Adipocyte (in vitro differentiated cells): Measurements from ENCODE around the gene CCDC14.
A peak's percentile ranks its signal among the peaks of the same experiment; 100 is the strongest.

Experiments
- DNase-seq: peaks from one replicate; pipeline ENCODE4 v3.0.0-alpha.2; 2015; ENCODE audit warnings: low read depth
- H3K27me3 ChIP-seq: replicated peaks from 2 replicates; pipeline ENCODE4 v1.7.0; 2013; ENCODE audit warnings: mild to moderate bottlenecking, low read length, moderate library complexity; ENCODE audit not compliant: control insufficient read depth, insufficient read depth
- H3K36me3 ChIP-seq: 2 replicates; pipeline ENCODE4 v1.7.0; 2013; ENCODE audit warnings: low read length, mild to moderate bottlenecking, moderate library complexity; ENCODE audit not compliant: control insufficient read depth, insufficient read depth, severe bottlenecking
- H3K4me1 ChIP-seq: 2 replicates; pipeline ENCODE4 v1.7.0; 2013; ENCODE audit warnings: mild to moderate bottlenecking, low read length, moderate library complexity; ENCODE audit not compliant: control insufficient read depth, insufficient read depth
- H3K4me3 ChIP-seq: 2 replicates; pipeline ENCODE4 v1.7.0; 2013; ENCODE audit warnings: mild to moderate bottlenecking, low read length, moderate library complexity
- H3K9ac ChIP-seq: 2 replicates; pipeline ENCODE4 v1.7.0; 2013; ENCODE audit warnings: mild to moderate bottlenecking, low read length, moderate library complexity
- H3K9me3 ChIP-seq: 2 replicates; pipeline ENCODE4 v1.7.0; 2013; ENCODE audit warnings: mild to moderate bottlenecking, low read length, moderate library complexity; ENCODE audit not compliant: control insufficient read depth

CCDC14 gene

GRCh38 chr3:123935830-123936229, 25.2 kb downstream of the CCDC14 start:
- no peaks in the 10 kb centered on the region for H3K9me3 ChIP-seq
- no peak overlapping the region for H3K4me3 ChIP-seq
- no peak overlapping the region for H3K9ac ChIP-seq
- no peak for DNase-seq
- H3K36me3 ChIP-seq, result peaks cover 24% of the 10 kb centered on the region
- no peaks in the 10 kb centered on the region for H3K27me3 ChIP-seq
- H3K4me1 ChIP-seq, result no peaks in the 10 kb centered on the region

DNA sequence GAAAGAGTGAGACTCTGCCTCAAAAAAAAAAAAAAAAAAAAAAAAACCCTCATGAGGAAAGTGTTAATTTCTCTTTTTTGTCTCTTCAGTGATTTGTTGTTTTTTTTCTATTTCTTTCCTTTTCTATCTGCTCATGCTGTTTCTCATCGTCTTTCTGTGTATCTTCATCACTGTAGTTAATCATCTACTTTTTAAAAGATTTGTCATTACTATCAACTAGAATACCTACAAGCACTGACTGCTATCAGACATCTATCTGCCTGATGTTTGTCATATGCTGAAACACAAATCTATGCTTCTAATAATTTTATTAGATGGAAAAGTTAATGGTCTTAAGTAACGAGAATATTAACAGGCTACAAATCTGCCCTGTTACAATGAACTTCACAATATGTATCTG, 26.8 kb downstream of the CCDC14 start:
- no peak for DNase-seq
- Histone ChIP-seq H3K9me3 (no peaks in the 10 kb centered on the region), H3K27me3 (no peaks in the 10 kb centered on the region), H3K4me3 (no peak overlapping the region), H3K9ac (no peak overlapping the region), H3K36me3 (peaks cover 32% of the 10 kb centered on the region), H3K4me1 (no peaks in the 10 kb centered on the region)

DNA sequence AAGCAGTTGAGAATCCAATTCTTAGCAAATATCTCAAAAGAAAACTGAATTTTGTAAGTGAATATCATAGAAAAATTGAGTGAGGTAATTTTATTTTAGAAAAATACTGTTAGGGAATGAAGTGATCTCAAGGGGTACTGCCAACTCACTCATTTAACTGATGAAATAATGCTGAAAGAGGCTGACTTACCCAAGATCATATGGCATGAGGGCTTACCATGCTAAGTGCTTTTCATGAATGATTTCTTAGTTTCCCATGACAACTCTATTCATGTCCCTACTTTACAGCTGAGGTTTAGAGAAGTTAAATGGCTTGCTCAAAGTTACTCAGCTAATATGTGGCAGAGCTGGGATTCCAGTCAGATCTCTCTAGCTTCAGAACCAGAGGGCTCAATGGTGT, 30.6 kb downstream of the CCDC14 start:
- peak; percentile 14 for DNase-seq
- Histone ChIP-seq H3K4me3 (no peak overlapping the region), H3K9ac (no peak overlapping the region), H3K36me3 (peaks cover 35% of the 10 kb centered on the region), H3K4me1 (no peaks in the 10 kb centered on the region), H3K27me3 (no peaks in the 10 kb centered on the region), H3K9me3 (no peaks in the 10 kb centered on the region)

DNA sequence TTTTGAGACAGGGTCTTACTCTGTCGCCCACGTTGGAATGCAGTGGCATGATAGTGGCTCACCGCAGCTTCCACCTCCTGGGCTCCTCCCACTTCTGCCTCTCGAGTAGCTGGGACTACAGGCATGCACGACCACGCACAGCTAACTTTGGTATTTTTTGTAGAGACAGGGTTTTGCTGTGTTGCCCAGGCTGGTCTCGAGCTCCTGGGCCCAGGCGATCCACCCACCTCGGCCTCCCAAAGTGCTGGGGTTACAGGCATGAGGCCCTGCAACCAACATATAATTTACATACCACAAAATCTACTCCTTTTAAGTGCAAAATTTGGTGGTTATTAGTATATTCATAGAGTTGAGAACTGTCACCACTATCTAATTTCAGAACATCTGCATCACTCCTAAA, 31.7 kb downstream of the CCDC14 start:
- Histone ChIP-seq H3K9me3 (no peaks in the 10 kb centered on the region), H3K4me3 (no peak overlapping the region), H3K36me3 (peaks cover 38% of the 10 kb centered on the region), H3K9ac (no peak overlapping the region), H3K4me1 (no peaks in the 10 kb centered on the region), H3K27me3 (no peaks in the 10 kb centered on the region)
- no peak for DNase-seq

GRCh38 chr3:123926396-123926795, 34.6 kb downstream of the CCDC14 start:
- no peaks in the 10 kb centered on the region for H3K27me3 ChIP-seq
- H3K36me3 ChIP-seq, result peaks cover 41% of the 10 kb centered on the region
- H3K4me3 ChIP-seq, result no peak overlapping the region
- peaks cover 19% of the 10 kb centered on the region for H3K9me3 ChIP-seq
- H3K4me1 ChIP-seq, result no peaks in the 10 kb centered on the region
- DNase-seq, result no peak
- H3K9ac ChIP-seq, result no peak overlapping the region

DNA sequence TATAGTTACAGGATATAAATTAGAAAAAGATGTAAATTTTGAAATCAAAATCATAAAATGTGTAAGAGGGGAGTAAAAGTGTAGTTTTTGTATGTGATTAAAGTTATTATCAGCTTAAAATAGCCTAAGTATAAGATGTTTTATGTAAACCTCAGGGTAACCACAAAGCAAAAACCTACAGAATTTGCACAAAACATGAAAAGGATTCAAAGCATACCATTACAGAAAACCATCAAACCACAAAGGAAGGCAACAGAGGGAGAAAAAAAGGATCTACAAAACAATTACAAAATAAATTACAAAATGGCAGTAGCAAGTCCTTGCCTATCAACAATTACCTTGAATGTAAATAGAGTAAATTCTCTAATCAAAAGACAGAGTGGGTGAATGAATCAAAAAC, 40.2 kb downstream of the CCDC14 start:
- peaks cover 55% of the 10 kb centered on the region for H3K36me3 ChIP-seq
- H3K9me3 ChIP-seq, result peaks cover 34% of the 10 kb centered on the region
- no peaks in the 10 kb centered on the region for H3K4me1 ChIP-seq
- no peak overlapping the region for H3K9ac ChIP-seq
- peak overlapping the region; percentile 16 for H3K4me3 ChIP-seq
- DNase-seq, result no peak
- H3K27me3 ChIP-seq, result no peaks in the 10 kb centered on the region

- H3K9ac ChIP-seq, result no peak overlapping the region
- no peak overlapping the region for H3K4me3 ChIP-seq
- H3K9me3 ChIP-seq, result peaks cover 34% of the 10 kb centered on the region
- H3K4me1 ChIP-seq, result no peaks in the 10 kb centered on the region
- H3K27me3 ChIP-seq, result no peaks in the 10 kb centered on the region
- peaks cover 57% of the 10 kb centered on the region for H3K36me3 ChIP-seq
- DNase-seq, result no peak
These were observed 40.6 kb downstream of the CCDC14 start for GRCh38 chr3:123920383-123920782.

- Histone ChIP-seq H3K36me3 (peaks cover 61% of the 10 kb centered on the region), H3K4me1 (no peaks in the 10 kb centered on the region), H3K9me3 (peaks cover 34% of the 10 kb centered on the region), H3K27me3 (no peaks in the 10 kb centered on the region), H3K9ac (no peak overlapping the region), H3K4me3 (no peak overlapping the region)
- no peak for DNase-seq
These were observed 41.7 kb downstream of the CCDC14 start for GRCh38 chr3:123919353-123919752.

DNA sequence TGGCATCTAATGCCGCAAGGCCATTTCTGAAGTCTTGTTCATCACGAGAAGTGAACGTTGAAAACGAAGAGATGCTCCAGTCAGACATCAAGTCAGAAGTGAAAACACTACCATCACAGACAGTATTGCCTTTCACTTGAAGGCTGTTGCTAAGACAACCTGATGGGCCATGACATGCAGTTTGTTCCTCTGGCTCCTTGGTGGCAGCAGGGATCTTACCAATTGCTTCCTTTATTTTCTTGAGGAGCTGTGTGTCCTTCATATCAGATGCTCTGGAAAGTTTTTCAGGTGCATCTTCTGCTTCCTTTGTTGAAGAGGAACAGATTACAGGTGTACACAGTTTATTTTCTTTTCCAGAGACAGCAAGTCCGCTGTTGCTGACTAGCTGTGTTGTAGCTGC, 46.2 kb downstream of the CCDC14 start:
- Histone ChIP-seq H3K9ac (no peak overlapping the region), H3K4me1 (no peaks in the 10 kb centered on the region), H3K9me3 (peaks cover under 1% of the 10 kb centered on the region), H3K4me3 (no peak overlapping the region), H3K36me3 (peaks cover 28% of the 10 kb centered on the region), H3K27me3 (no peaks in the 10 kb centered on the region)
- no peak for DNase-seq

DNA sequence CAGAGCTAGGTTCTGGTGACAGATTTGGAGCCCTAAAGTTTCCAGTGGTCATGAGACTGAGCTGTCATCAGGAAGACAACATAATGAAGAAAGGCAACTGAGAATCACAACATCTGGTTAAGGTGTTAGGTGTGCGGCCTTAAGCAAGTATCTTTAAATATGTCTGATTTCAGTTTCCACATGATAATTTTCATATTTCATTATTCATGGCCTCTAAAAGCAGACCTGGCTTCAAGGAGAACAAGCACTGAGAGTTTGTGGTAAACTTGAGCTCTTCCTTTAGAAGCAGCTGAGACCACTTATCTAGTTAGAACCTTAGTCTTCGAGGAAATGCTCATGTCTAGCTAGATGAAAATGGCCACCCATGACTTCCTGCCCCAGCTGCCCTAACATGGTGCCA, 51.2 kb downstream of the CCDC14 start:
- no peak overlapping the region for H3K4me3 ChIP-seq
- H3K9ac ChIP-seq, result no peak overlapping the region
- H3K36me3 ChIP-seq, result peaks cover 6% of the 10 kb centered on the region
- H3K4me1 ChIP-seq, result no peaks in the 10 kb centered on the region
- DNase-seq, result no peak
- peaks cover 7% of the 10 kb centered on the region for H3K9me3 ChIP-seq
- no peaks in the 10 kb centered on the region for H3K27me3 ChIP-seq

DNA sequence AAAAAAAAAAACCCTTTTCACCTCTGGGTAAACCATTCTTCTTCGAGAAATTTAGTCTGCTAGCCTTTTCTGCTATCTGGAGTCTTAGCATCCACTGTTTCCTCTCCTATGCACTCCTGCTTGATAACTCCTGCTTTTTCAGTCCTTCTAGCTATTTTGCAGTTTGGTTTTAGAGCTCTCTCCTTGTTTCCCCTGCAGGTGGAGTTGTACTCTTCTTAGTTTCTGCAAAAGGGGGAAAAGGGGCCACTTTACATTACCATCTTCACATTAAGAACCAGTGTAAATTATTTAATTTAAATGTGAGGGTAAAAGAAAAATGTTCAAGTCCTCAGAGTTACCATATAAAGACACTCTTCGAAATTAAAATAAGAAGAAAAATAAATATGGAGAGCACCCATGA, 53.3 kb downstream of the CCDC14 start:
- DNase-seq, result no peak
- H3K36me3 ChIP-seq, result no peaks in the 10 kb centered on the region
- peaks cover 7% of the 10 kb centered on the region for H3K9me3 ChIP-seq

DNA sequence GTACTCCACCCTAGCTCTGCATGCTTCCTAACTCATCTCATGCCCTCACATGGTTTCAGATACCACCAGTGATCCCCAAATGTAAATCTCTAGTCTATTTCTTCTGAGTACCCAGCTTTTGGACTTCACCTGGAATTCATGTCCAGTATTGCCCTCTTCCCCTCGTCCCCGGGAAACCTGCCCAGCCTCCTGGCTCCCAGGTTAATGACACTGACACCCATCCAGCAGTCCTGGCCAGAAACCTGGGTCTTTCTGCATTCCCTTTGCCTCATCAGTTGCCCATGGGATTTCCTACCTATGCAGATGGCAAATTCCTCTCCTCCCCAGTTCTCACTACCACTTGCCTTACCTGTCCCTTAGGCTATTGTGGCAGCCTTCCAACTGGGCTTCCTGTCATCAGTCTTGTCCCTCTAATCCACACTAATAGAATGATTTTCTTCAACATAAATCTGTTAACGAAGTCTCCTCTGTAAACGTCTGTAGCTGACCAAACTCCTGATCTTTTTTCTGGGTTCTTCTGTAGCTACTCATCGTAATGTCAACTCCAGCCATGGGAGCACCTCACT, 61.6 kb downstream of the CCDC14 start:
- no peaks in the 10 kb centered on the region for H3K4me1 ChIP-seq
- H3K9ac ChIP-seq, result no peak overlapping the region
- DNase-seq, result no peak
- no peak overlapping the region for H3K4me3 ChIP-seq
- H3K27me3 ChIP-seq, result no peaks in the 10 kb centered on the region
- H3K9me3 ChIP-seq, result peaks cover 1% of the 10 kb centered on the region
- H3K36me3 ChIP-seq, result no peaks in the 10 kb centered on the region

More for the DNA sequence above, 53.3 kb downstream of the CCDC14 start:
- no peak overlapping the region for H3K4me3 ChIP-seq
- H3K27me3 ChIP-seq, result no peaks in the 10 kb centered on the region
- H3K9ac ChIP-seq, result no peak overlapping the region
- H3K4me1 ChIP-seq, result no peaks in the 10 kb centered on the region
